ENCODE measurements around the gene FRMD4B.

The FRMD4B gene

DNA sequence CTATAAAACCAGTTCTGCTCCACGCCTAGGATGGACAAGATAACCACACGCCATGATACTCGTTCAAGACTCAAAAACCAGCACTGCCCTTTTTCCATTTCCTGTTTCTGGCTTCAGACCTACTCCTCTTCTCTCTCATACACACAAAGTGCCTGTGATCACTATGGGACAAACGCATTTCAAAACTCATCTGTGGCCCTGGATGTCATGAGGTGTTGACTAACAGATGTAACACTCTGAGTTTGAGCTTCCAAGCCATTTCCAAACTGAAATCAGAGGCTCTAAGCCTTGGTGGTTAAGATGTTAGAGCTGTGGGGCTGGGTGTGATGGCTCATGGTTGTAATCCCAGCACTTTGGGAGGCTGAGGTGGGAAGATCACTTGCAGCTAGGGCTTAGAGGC, 207.8 kb downstream of the FRMD4B start:
- TF ChIP-seq, protein P1, sequence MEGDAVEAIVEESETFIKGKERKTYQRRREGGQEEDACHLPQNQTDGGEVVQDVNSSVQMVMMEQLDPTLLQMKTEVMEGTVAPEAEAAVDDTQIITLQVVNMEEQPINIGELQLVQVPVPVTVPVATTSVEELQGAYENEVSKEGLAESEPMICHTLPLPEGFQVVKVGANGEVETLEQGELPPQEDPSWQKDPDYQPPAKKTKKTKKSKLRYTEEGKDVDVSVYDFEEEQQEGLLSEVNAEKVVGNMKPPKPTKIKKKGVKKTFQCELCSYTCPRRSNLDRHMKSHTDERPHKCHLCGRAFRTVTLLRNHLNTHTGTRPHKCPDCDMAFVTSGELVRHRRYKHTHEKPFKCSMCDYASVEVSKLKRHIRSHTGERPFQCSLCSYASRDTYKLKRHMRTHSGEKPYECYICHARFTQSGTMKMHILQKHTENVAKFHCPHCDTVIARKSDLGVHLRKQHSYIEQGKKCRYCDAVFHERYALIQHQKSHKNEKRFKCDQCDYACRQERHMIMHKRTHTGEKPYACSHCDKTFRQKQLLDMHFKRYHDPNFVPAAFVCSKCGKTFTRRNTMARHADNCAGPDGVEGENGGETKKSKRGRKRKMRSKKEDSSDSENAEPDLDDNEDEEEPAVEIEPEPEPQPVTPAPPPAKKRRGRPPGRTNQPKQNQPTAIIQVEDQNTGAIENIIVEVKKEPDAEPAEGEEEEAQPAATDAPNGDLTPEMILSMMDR (IDR thresholded peaks at IDR 0.05; ENCODE audit: borderline replicate concordance, insufficient read depth, low read depth, low read length) = no peak

DNA sequence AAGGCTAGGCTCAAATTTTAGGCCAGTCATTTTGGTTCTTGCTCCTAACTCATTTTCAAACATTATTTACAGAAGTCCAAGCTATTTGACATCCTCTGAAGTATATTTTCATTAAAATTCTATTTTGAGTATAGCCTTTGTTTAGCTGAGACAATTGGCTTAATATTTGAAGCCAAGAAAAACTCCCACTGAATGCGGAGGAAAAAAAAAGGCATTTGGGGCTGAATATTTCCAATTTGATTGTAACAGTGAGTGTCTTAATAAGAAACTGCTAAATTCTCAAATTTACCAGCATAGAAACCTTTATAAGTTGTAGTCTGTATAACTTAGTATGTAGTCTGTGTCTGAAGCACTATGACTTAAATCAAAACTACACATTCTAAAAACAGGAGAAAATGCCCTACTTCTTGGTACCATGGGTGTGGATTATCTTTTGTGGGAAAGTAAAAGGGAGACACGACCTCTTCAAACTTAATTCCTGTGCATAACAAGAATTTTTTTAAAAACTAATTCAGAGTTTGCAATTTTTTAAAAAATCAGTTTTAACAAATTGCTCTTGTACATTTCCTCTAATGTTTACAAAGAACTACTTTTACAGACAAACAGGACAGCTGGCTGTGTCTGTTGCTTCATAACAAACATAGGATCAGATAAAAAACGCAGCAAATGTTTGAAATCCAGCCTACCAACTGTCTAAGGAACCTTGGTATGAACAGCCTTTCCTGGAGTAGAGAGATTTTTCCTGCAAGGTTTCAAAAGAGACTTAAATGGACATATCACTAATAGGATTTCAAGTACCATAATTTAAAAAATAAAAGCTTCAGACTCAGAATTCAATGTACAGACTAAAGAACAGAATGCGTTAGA, 210.8 kb downstream of the FRMD4B start:
- H3K4me3 ChIP-seq (ENCODE audit: low read depth, low read length) = no peak overlapping the region
- TF ChIP-seq, protein P1 (IDR thresholded peaks at IDR 0.05; ENCODE audit: borderline replicate concordance, insufficient read depth, low read depth, low read length) = no peak

More for the DNA sequence above, 207.8 kb downstream of the FRMD4B start:
- H3K4me3 ChIP-seq (ENCODE audit: low read depth, low read length) = no peak overlapping the region

DNA sequence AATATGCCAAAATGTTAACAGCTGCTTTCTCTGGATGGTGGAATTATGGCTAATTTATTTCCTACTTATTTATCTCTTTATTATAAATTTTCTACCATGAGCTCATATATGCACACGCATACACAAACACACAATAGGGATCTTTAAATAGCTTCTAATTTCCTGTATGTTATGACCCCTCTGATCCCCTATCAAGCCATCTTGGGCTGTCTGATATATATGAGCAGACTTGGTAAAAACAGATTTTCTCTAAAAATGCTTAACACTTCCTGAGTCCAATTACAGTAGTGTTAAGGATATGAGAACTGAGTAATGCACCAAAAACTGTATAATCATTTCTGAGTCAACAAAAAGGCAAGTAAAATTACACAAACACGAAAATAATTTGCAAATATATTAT, 211.4 kb downstream of the FRMD4B start:
- no peak overlapping the region for H3K4me3 ChIP-seq (ENCODE audit: low read depth, low read length)
- TF ChIP-seq, protein P1 (IDR thresholded peaks at IDR 0.05; ENCODE audit: borderline replicate concordance, insufficient read depth, low read depth, low read length) = no peak

DNA sequence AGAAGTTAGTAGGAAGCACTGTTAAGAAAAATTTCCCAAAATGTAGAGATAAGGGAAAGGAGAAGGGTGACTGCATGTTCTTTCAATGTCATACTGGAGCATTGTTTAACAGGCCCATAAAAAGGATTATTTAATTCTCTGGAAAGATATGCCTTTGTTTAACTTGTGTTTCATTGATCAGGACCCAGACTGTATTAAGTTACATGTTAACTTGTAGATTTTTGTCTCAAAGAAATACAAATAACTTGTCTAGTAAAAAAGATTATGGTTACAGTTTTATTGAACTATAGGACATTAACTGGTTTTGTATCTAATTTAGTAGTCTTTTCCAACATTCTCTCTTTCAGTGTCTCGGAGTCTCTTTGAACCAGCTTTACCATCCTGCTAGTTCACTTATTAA, 213.8 kb downstream of the FRMD4B start:
- no peak overlapping the region for H3K4me3 ChIP-seq (ENCODE audit: low read depth, low read length)
- TF ChIP-seq, protein P1 (IDR thresholded peaks at IDR 0.05; ENCODE audit: borderline replicate concordance, insufficient read depth, low read depth, low read length) = no peak

DNA sequence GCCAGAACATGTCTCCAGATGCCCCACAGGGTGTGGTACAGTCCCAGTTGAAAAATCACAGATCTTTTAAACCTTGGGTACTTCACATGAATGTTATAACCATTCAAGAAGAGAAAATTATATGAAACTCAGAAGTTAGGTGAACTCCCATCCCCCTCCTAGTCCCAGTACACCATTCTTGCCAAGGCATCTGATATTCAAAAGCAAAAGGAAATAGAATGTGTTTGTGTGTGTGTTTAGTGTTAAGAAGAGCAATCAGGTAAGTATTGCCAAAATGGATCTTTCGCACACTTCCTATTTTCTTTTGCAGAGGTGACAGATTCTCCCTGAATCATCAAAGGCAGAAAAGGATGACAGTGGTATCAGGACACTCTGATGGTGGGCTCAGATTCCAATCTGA, 219.4 kb downstream of the FRMD4B start:
- TF ChIP-seq, protein P1 (IDR thresholded peaks at IDR 0.05; ENCODE audit: borderline replicate concordance, insufficient read depth, low read depth, low read length) = no peak
- no peak overlapping the region for H3K4me3 ChIP-seq (ENCODE audit: low read depth, low read length)

DNA sequence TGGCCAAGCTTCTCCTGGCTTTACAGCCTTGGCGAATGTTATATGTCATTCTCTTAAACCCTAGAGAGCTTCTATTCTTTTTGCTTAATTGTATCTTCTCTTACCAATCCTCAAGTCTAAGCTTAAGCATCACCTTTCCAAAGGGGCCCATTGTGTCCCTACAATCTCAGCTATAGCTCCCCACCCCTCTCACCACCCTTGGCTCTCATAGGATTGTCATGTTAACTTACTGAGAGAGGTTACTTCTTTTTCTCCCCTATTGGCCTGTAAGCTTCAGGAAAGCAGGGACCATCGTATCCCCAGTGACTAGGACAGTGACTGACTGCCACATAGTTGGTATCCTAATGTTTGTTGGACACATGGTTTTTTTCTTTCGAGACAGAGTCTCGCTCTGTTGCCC, 220.1 kb downstream of the FRMD4B start:
- no peak overlapping the region for H3K4me3 ChIP-seq (ENCODE audit: low read depth, low read length)
- TF ChIP-seq, protein P1 (IDR thresholded peaks at IDR 0.05; ENCODE audit: borderline replicate concordance, insufficient read depth, low read depth, low read length) = no peak

DNA sequence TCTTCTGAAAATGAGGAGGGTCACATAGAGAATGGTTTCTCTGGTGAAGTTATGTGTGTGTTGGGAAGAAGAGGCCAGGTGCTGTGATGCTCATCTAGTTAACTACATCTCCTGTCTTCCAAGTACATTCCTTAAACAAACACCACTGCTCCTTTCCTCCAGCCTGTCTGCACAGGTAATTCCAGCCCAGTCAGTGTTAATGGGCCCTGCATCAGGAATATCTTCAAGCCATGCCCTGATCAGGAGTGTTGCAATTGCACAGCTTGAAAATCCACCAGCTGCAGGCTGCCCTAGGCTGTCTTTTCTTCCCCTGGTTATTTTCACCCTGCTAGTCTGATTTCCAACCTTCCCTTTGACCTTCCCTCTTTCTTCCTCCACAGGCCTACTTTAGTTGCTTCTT, 221.6 kb downstream of the FRMD4B start:
- TF ChIP-seq, protein P1 (IDR thresholded peaks at IDR 0.05; ENCODE audit: borderline replicate concordance, insufficient read depth, low read depth, low read length) = no peak
- H3K4me3 ChIP-seq (ENCODE audit: low read depth, low read length) = no peak overlapping the region

Data from GM12875 (cell line).